Activated CD4-positive, CD25-positive, alpha-beta regulatory T cell (primary cell): ENCODE measurements around the gene TENT4A.
A peak's percentile ranks its signal among the peaks of the same experiment; 100 is the strongest.

Source experiments
- DNase-seq, 4 experiments: peaks; one replicate each; lab custom pipeline; 2025; lab: John Stamatoyannopoulos, UW

The TENT4A gene

DNA sequence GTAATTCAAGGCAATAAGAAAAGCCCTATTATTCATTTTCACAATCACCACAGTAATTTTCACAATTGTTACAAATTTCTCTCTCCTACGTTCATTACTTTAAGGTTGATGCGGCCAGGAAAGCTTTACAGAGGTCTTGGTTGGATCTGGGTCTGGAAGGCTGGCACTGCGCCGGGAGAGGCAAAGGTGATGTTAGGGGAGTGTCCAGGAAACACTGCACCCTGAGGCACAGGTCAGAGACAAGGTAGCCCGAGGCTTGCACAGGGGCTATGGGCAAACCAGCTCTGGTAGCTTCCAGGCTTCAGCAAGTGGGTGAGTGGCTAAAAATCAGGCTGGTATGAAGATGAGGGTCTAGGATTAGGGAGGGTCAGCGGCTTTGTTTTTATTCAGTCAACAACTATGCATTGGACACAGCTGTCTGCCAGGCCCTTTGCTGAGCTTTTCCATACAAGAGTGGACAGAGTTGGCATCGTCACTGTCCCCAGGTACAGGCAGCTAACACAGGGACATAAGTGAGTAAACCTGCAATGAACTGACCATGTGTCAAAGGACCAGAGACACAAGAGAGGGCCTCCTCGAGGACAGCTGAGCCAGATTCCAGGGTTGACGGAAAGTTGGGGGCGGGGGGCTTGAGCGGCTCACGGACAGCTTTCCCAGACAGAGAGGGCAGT, 12.4 kb upstream of the TENT4A start:
- no peak for DNase-seq

DNA sequence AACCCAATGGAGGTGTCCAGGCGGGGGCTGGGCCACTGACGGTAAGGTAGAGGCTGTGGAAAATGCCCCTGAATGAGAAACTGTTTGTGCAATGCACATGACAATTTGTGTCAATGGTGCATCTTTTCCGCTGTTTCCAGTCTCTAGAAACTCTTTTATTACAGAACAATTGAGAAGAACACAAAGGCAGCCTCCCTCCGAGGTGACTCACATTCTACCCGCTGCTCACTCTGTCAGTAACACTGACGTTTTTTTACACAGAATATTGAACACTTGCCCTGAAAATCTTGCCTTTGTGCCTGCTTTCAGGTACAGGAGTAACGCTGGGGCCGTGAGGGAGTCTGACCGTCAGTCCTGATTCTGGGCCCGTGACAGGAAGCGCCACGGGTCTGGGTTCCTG, 11.7 kb upstream of the TENT4A start:
- no peak for DNase-seq

DNA sequence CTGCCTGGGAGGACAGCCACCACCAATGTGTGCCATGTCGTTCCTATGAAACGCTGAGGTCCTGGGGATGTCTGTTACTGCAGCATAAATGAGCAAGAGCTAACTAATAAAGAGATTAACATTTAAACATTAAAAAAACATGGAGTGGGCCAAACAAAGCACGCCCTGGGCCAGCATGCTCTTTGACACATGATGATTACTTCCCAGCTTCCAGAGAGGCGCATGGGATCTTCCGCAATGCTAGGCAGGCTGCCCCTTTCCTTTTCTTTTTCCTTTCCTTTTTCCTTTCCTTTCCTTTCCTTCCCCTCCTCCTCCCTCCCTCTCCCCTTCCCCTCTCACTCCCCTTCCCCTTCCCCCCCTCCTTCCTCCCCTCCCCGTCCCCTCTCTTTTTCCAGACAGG, 10.6 kb upstream of the TENT4A start:
- DNase-seq, result no peak

DNA sequence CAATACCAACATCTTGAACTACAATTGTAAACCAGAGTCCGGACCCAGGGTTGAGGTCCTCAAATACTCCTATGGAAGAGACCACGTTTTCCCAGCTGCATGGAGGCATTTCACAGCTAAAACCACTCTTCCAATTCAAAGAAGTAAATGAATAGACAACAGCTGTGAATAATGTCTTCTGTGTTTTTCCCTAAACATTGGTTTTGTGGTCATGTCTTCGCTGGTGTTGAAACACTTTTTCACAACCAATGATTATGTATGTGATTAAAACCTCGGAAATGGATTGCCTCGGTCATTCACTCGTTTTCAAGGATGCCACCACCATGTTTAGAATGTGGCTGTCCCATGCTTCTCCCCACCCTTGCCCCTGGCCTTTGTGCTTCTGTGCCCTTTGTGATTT, 9.4 kb upstream of the TENT4A start:
- DNase-seq, result no peak

DNA sequence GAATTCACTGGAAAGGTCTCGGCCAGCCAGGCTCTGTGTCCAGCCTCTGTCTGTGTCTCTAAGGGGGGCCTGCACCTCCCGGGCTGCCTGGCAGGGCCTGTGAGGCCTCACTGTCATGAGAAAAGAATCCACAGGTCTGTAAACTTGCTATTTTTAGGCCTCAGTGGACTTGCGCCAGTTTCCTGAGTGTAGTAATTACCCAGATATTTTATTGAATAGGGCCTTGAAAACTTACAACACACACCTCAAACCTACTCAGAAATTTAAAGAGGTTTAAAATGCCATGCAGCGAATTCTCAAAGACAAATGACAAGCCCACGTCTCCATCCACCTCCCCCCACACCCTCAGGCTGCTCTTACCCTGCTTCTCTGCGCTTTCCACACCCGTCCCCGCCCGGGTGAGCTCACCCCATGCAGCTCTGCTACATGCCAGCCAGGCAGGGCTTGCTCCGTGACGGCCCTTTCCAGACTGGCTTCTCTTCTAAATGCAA, 8.8 kb upstream of the TENT4A start:
- no peak for DNase-seq

DNA sequence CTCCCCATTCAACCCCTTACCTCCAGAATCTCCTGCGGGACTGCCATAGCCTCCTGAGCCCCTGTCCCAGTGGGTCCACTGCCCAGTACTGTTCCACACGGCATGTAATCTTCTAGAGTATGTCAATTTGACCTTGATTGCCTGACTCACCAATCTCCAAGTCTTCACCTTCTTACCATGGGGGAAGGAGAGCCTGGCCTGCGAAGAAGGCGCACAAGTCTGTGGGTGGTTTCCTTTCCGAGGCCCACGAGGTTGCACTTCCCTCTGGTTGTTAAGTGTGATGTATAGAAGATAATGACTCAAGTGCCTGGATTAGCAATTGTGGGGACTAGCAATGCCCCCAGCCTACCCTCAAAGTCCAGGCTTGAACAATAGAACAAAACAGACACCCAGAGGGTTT, 8.1 kb upstream of the TENT4A start:
- DNase-seq, result no peak

DNA sequence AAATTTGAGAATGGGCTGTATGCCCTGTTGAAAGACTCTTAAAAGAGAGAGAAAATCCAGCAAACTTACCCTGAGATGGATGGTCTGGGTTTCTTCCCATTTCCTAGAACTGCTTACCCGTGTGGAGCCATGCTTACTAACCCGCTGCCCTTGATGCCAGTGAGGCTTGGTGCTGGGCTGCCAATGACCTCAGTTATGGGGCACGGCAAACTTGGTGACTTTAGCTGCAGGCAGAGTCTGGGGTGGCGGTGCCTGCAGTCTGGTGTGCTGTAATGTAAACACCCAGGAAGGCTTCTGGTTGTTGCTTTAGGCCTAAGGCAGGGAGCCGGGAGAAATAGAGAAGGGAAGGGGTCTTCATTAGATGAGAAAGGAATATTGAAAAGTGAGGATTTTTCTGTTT, 7.3 kb upstream of the TENT4A start:
- DNase-seq, result no peak

DNA sequence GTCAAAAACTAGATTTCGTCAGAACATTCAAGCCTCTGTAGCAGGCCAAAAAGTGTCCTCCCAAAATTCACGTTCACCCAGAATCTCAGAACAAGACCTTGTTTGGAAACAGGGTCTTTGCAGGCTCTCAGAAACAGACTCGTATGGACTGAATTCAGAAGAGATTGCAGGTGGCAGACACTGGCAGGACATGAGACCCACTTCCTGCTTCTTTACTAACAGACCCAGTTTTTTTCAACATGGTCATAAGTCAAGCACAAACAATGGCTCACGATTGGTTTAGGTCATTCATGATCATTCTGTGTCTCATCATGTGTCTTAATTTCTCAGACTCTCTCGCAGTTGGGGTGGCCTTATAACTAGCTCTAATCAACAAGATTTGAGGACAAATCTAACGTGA, 5.4 kb upstream of the TENT4A start:
- no peak for DNase-seq

DNA sequence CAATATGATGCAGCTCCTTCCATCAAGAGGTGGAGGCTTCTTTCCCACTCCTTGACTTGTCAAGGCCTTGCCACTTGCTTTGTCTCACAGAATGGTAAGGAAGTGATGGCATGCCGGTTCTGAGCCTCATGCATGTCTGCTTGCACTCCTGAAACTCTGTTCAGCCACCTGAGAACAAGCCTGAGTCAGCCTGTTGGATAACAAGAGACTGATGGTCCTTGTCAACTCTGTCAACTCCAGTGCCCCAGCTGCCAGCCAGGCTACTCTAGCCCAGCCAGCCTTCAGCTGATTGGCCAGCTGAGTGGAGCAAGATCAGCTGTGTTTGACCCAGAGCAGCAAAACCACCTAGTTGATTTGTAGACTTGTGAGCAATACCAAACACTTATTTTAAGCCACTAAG, 4.4 kb upstream of the TENT4A start:
- DNase-seq, result no peak

DNA sequence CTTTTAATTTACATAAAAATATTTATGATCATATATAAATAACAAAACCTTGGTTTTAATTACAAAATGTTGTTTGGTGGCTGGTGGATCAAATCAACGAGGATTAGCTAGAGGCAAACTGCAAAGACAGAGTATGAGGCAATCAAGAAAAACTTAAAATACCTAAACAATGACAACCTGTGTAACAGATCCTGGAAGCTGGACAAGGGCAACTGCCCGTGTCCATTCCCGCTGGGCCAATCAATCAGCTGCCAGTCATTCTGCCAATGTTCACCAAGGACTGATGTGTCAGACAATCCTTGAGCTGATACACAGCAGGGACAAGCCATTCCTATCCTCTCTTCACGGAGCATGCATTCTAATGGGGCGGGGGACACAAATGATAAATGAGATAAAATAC, 3.2 kb upstream of the TENT4A start:
- DNase-seq, result no peak

DNA sequence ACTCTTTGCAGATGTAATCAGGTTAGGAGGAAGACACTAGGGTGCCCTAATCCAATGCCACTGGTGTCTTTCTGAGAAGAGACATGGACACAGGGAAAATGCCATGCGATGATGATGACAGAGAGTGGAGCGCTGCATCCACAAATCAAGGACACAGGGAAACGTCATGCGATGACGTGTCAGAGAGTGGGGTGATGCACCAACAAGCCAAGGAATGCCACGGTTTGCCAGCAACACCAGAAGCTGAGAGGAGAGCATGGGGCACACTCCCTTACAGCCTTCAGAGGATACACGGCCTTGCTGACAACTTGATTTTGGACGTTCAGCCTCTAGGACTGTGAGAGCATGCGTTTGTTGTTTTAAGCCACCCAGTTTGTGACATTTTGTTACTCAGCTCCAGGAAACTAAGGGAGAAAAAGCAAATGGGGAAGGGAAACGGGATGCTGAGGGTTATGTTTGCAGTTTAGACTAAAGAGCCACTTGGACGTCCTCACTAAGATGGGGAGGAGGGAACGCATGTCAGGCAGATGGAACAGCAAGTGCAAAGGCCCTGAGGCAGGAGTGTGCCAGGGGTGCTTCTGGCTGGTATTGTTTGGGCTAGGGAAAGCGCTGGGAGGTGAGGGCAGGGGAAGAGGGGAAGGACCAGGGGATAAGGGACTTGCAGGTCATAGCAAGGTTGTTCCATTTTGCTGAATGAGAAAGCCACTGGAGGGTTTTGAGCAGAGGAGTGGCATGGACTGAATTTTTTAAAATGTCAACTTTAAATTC, 2.5 kb upstream of the TENT4A start:
- no peak for DNase-seq

DNA sequence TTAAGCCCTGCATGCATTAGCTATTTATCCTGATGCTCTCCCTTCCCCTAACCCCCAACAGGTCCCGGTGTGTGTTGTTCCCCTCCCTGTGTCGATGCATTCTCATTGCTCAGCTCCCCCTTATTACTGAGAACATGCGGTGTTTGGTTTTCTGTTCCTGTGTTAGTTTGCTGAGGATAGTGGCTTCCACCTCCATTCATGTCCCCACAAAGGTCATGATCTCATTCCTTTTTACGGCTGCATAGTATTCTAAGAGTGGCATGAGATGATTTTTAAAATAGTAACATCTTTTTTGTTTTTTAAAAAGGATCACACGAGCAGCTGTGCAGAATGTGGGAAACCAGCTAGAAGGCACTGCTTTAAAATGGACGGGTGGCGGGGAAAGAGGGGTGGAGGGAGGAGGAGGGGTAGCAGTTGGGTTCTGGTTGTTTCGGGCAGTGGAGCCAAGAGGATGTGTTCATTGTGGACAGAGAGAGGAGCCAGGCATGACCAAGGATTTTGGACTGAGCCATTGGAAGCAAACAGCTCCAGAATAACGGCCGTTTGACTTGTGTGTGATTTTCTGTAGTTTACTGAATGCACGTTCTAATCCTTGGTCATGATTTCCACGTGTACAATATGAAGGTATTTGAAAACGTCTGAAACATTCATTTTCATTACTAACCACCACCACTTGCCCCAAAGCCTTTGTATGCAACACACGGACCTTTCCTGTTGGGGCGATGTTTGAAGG, 1.7 kb upstream of the TENT4A start:
- DNase-seq, result no peak

DNA sequence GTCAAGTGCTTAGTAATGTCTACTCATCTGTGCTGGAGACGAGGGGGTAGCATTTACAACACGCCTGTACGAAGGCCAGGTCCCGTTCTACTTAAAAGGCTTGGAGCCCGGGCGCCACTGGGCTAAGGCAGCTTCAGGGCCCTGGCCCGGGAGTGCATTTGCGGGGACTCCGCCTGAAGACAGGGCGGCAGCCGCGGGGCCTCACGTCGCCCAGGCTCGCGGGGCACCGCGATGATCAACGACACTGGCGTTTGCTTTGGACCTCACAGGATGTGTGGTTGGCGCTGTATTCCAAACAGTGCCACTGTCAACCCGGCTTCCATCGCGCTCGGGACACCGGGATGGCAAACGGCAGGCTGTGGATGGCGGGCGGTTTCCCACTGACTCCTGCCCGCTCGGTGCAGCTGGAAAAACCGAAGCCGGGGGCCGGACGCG, 1.1 kb upstream of the TENT4A start:
- peak; percentile 11 to 48 (median 20) for DNase-seq

DNA sequence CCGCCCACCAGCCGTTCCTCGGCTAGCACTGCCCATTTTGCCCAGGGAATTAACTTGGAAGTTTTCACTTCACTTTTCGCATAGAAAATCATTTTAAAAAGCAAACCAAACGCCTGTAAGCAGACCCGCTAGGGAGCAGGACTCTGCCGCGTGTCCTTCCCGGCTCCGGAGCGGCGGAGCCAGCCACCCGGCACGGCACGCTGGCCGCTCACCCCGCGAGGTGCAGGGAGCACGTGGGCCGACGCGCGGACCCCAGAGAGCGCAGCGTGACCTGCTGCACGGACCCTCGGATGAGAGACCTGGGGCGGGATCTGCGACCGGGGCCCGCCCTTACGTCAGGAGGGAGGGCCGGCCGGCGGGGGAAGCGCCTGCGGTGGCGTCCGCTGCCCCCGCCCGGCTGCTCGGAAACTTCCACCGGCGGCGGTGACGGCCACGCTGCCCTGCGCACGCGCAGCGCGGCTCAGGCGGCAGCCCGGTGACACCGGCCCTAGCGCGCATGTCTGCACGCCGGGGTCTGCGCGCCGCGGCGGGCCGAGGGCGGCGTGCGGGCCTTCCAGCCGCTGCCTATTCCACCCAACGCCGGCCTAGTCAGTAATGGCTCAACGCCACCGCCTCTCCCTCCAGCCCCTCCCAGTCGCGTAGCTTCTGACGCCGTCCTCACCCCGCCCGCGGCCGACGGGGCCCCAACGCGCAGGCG, 507 bp upstream of the TENT4A start:
- DNase-seq, result peak in 3 of 4 experiments; percentile 78 to 97 (median 95)

DNA sequence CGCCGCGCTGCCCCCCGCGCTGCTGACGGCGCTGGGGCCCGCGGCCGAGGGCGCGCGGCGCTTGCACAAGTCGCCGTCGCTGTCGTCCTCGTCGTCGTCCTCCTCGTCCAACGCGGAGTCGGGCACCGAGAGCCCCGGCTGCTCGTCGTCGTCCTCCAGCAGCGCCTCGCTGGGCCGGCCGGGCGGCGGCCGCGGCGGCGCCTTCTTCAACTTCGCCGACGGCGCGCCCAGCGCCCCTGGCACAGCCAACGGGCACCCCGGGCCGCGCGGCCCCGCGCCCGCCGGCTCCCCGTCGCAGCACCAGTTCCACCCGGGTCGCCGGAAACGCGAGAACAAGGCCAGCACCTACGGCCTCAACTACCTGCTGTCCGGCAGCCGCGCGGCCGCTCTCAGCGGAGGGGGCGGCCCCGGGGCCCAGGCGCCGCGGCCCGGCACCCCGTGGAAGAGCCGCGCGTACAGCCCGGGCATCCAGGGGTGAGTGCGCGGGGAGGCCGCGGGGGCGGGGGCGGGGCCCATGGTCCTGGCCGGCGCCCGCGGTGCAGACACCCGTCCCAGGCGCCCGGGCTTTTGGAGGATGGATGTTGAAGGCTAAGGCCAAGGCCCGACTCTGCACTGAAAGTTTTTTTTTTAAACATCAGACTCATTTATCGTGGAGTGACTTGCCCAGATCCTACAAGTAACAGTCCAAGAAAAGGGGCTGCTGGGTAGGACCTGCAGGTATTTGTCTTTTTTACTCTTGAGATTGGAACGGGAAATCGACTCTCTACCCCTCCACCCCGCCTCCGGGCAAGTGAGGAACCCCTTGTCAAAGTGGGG, 1.2 kb downstream of the TENT4A start:
- peak in 2 of 4 experiments; percentile 10 to 23 for DNase-seq

DNA sequence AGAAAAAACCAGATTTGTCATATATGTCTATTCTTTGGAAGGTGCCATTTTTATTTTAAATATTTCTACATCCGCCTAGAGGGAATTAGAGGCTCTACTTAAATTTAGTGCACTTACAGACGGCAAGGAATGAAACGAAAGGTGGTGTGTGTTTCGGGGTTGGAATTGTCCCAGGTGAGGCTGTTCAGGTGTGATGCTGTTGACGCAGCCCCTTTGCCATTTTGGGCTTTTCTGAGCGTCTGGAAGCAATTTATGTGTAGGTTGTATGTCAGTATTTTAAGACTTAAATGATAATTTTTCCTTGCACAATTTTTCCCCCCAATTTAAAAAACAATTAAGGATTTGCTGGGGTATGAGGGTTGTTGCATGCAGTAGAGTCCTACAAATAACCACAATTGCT, 2.0 kb downstream of the TENT4A start:
- no peak for DNase-seq

DNA sequence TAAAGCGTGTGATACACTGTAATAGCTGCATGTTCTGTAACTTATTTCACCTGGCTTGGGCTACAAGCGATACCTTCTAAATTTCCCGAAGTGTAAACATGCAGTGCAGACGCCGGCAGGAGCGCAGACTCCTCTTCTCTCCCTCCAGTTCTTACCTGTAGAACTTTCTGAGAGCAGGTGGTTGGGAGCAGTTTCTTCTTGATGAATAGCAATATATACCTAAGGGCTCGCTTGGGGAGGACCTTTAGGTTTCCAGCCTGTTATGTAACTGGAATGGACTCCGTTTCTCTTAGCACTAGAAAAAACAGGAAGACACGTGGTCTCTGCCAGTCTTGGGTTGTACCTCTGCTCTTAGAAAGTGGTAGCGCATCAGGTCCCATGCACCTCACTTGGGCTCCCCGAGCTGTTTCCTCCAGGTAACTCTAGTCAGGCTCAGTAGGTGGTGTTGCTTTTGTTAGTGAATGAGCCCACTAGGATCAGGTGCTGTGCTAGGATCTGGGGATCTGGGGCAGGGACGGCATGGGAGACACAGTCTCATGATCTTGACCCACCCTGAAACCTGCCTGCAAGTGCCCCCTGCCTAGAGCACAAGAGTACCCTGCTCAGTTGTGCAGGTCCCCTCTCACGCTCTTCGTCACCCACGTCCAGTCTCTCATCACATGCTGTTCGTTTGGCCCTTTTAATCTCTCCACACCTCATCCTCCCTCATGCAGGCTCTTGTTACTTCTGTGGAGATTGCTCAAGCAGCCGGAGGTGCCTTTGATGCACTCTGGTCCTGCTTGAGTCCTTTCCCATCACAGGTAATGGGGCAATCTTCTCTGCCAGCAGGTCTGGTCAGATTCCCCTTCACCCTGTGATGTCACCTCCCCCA, 2.8 kb downstream of the TENT4A start:
- DNase-seq, result no peak

DNA sequence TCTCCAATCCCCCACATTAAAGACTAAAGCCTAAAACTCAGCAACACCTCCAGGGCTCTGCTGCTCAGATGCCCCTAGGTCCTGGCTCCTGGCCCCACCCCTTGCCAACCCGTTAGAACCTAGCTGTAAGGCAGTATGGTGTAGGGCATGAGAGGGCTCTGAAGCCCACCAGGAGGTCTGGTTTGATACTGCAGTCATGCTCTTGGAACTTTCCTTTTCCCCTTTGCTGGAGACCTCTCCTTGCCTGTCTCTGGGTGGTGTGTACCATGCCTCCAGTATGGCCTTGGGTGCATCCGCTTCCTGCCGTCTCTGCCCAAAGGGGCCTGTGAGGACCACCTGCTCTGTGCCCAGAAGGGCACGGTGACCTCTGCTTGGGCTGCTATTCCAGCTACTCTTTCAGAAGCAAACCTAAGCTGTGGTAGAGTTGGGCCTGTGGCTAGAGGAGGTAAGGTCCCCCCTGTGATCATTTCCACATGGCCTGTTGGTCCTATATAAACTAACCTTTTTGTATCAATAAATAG, 3.5 kb downstream of the TENT4A start:
- DNase-seq, result no peak

DNA sequence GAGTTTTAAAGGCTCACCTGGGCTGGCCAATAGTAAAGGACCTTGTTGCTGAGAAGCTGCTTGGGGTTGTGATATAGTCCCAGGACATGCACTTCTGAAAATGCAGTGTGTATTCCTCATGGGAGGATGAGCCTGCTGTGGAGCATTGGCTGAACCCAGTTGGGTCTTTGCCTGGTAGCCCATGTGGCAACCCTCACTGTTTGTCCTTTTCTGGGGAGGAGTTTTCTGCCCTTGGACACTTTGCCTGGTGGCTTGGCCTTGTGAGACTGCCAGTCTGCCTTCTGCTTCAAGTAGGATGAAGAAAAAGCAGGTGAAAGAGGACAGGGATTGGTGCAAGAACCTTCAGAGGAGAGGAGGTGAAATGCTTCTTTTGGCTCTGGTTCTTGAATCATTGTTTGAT, 4.0 kb downstream of the TENT4A start:
- no peak for DNase-seq

DNA sequence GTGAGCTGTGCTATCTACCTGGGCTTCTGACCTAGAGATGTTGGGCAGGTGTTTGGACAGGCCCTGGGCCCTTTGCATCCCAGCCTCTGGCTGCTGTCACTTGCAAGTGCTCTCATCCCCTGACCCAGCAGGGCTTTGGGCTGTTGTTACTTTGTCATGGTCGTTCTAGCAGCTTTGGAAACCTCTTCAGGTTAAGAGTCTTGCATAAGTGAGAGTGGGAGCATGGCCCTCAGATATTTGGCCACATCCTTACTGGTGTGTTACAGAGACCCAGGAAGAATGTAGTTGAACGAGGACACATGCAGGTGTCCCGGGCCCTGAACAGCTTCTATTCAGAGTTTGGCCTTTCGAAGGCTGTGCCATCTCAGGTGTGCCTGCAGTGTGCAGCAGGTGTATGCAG, 4.5 kb downstream of the TENT4A start:
- no peak for DNase-seq
